Activated CD8-positive, alpha-beta memory T cell treated with anti-CD3 and anti-CD28 coated beads, Interleukin-2, amount 10 ng/mL, durations not matched to agents 7 days and 5 days (primary cell): ENCODE measurements around the gene BUD13. TPM values are rescaled to one million over a fixed set of nuclear protein-coding genes. Genes with fewer than 3 reads are reported as not detected.

ENCODE experiments used
- ATAC-seq: fragments of 150-1000 bp; cut with Tn5 transposase; one replicate; pipeline ENCODE4 v1.10.0; 2021; ENCODE audit warnings: moderate library complexity
- CTCF ChIA-PET: fragments of 350-600 bp; sonication (Branson Sonifier 250); formaldehyde crosslinking; loops from one replicate; lab custom pipeline; 2021; ENCODE audit warnings: antibody characterized with exemption; lab: Charles Lee
- DNase-seq: peaks from one replicate; pipeline ENCODE4 v3.0.0-alpha.2; 2020
- H3K27ac Mint-ChIP-seq: one replicate; pipeline ENCODE4 v1.8.0; 2021; ENCODE audit warnings: mild to moderate bottlenecking, mixed read lengths
- H3K27me3 Mint-ChIP-seq: one replicate; pipeline ENCODE4 v1.8.0; 2021; ENCODE audit warnings: mixed read lengths
- H3K36me3 Mint-ChIP-seq: one replicate; pipeline ENCODE4 v1.8.0; 2021; ENCODE audit warnings: mild to moderate bottlenecking, mixed read lengths
- H3K4me1 Mint-ChIP-seq: one replicate; pipeline ENCODE4 v1.8.0; 2021; ENCODE audit warnings: mixed read lengths
- H3K4me3 Mint-ChIP-seq: one replicate; pipeline ENCODE4 v1.8.0; 2021; ENCODE audit warnings: mild to moderate bottlenecking, moderate library complexity, mixed read lengths
- H3K9me3 Mint-ChIP-seq: one replicate; pipeline ENCODE4 v1.8.0; 2022; ENCODE audit warnings: low read depth, mixed read lengths
- total RNA-seq, 2 experiments: library from RNA; stranded (reverse); gene quantifications; one replicate each; pipeline ENCODE4 v1.2.3, GENCODE V29; 2021

BUD13 gene, protein sequence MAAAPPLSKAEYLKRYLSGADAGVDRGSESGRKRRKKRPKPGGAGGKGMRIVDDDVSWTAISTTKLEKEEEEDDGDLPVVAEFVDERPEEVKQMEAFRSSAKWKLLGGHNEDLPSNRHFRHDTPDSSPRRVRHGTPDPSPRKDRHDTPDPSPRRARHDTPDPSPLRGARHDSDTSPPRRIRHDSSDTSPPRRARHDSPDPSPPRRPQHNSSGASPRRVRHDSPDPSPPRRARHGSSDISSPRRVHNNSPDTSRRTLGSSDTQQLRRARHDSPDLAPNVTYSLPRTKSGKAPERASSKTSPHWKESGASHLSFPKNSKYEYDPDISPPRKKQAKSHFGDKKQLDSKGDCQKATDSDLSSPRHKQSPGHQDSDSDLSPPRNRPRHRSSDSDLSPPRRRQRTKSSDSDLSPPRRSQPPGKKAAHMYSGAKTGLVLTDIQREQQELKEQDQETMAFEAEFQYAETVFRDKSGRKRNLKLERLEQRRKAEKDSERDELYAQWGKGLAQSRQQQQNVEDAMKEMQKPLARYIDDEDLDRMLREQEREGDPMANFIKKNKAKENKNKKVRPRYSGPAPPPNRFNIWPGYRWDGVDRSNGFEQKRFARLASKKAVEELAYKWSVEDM
- 10 to 100 TPM; 35.2 to 40.2 TPM for total RNA-seq

GRCh38 chr11:116772443-116773202, at the start of gene BUD13:
BUD13 (minus strand) TSS chr11:116772987; CDS start chr11:116772964, 23 bp downstream.
- Mint-ChIP-seq H3K27ac (peak within 1 kb of the TSS; percentile 93), H3K4me3 (peak within 1 kb of the TSS; percentile 90), H3K4me1 (peaks cover 56% of the 10 kb centered on the region), H3K9me3 (no peaks in the 10 kb centered on the region), H3K36me3 (peaks cover 36% of the 10 kb centered on the region), H3K27me3 (no peaks in the 10 kb centered on the region)
- ATAC-seq (peak; percentile 92), DNase-seq (peak; percentile 95)
- CTCF ChIA-PET = interaction anchor here (0.6 to 6.0 kb wide), 6 partner anchors 16 to 360 kb away, joined by 3 to 59 read pairs (median 4); partner anchors contain the start of genes APOA5, SIK3 and ZPR1

GRCh38 chr11:116822575-116822974, 49.8 kb upstream of the BUD13 start:
- CTCF ChIA-PET = interaction anchor here (1.3 to 3.4 kb wide), 3 partner anchors 10 to 90 kb away, joined by 3 to 11 read pairs (median 5); partner anchors contain the start of gene APOA5
- Mint-ChIP-seq H3K27ac (no peak overlapping the region), H3K4me1 (no peaks in the 10 kb centered on the region), H3K36me3 (no peaks in the 10 kb centered on the region), H3K9me3 (no peaks in the 10 kb centered on the region), H3K27me3 (no peaks in the 10 kb centered on the region), H3K4me3 (no peak overlapping the region)
- ATAC-seq (no peak), DNase-seq (no peak)

- ATAC-seq (no peak), DNase-seq (no peak)
- Mint-ChIP-seq H3K9me3 (no peaks in the 10 kb centered on the region), H3K4me1 (no peaks in the 10 kb centered on the region), H3K27ac (no peak overlapping the region), H3K27me3 (no peaks in the 10 kb centered on the region), H3K4me3 (no peak overlapping the region), H3K36me3 (no peaks in the 10 kb centered on the region)
- CTCF ChIA-PET = interaction anchor here (1.1 to 3.4 kb wide), 3 partner anchors 12 to 88 kb away, joined by 3 to 11 read pairs (median 5); partner anchors contain the start of gene APOA5
Observed at GRCh38 chr11:116821050-116821918, 48.5 kb upstream of the BUD13 start.

DNA sequence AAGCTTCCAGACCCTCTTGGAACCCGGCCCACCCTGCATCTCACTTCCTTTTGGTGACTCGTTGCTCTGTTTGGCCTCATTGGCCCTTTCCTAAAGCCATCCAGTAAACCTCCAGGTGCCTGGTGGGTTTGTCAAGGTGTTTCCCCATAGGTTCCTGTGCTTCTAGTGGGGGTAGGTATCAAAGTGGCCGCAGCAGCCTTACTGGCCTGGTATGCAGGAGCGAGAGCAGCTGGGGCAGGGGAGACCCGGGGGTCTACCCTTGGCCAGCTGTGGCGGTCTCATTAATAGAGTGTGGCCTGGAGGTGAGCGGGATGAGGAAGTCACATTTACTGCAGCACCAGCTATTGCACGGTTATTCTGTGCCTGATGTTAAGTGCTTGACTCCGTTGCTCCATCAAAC, 46.3 kb upstream of the BUD13 start:
- no peaks in the 10 kb centered on the region for H3K36me3 Mint-ChIP-seq
- CTCF ChIA-PET = no interaction called here
- no peak overlapping the region for H3K4me3 Mint-ChIP-seq
- no peak for ATAC-seq
- H3K4me1 Mint-ChIP-seq = no peaks in the 10 kb centered on the region
- H3K27me3 Mint-ChIP-seq = no peaks in the 10 kb centered on the region
- H3K27ac Mint-ChIP-seq = no peak overlapping the region
- no peaks in the 10 kb centered on the region for H3K9me3 Mint-ChIP-seq
- DNase-seq = no peak

DNA sequence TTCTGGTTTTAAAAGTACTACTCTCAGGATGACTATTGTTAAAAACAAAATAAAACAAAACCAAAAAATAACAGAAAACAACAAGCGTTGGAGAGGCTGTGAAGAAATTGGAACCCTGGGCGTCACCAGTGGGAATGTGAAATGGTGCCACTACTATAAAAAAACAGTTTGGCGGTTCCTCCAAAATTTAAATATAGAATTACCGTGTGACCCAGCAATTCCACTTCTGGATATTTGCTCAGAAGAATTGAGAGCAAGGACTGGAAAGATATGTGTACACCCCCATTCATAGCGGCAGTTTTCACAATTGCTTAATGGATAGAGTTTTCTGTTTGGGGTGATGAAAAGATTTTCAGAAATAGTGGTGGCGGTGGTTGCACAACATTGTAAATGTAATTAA, 41.7 kb upstream of the BUD13 start:
- H3K4me3 Mint-ChIP-seq = no peak overlapping the region
- H3K4me1 Mint-ChIP-seq = no peaks in the 10 kb centered on the region
- ATAC-seq (no peak), DNase-seq (no peak)
- H3K27ac Mint-ChIP-seq = no peak overlapping the region
- no peaks in the 10 kb centered on the region for H3K27me3 Mint-ChIP-seq
- H3K36me3 Mint-ChIP-seq = no peaks in the 10 kb centered on the region
- CTCF ChIA-PET = no interaction called here
- H3K9me3 Mint-ChIP-seq = no peaks in the 10 kb centered on the region

- H3K9me3 Mint-ChIP-seq = no peaks in the 10 kb centered on the region
- CTCF ChIA-PET = interaction anchor here (1.0 to 2.1 kb wide), 5 partner anchors 9 to 23 kb away, joined by 3 to 10 read pairs (median 5); partner anchors contain the start of gene APOA5
- no peak overlapping the region for H3K27ac Mint-ChIP-seq
- DNase-seq (peak; percentile 36), ATAC-seq (no peak)
- no peaks in the 10 kb centered on the region for H3K36me3 Mint-ChIP-seq
- no peaks in the 10 kb centered on the region for H3K27me3 Mint-ChIP-seq
- H3K4me1 Mint-ChIP-seq = no peaks in the 10 kb centered on the region
- H3K4me3 Mint-ChIP-seq = no peak overlapping the region
Observed at GRCh38 chr11:116813781-116814471, 41.1 kb upstream of the BUD13 start.

DNA sequence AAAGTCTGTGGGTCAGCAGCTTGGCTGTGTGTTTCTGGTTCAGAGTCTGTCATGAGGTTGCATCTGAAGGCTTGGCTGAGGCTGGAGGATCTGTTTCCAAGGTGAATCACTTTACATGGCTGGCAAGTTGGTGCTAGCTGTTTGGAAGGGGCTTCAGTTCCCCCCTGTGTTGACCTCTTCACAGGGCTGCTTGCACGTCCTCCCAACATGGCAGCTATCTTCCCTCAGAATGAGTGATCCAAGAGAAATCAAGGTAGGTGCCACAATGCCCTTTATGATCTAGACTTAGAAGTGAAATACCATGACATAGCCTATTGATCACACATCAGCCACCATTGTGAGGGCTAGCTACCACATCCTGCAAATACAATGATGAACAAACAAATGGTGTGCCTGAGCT, 40.4 kb upstream of the BUD13 start:
- CTCF ChIA-PET = interaction anchor here (0.7 to 2.1 kb wide), 7 partner anchors 8 to 23 kb away, joined by 3 to 10 read pairs (median 3); partner anchors contain the start of genes APOA4 and APOA5
- no peak overlapping the region for H3K4me3 Mint-ChIP-seq
- H3K27me3 Mint-ChIP-seq = no peaks in the 10 kb centered on the region
- H3K4me1 Mint-ChIP-seq = no peaks in the 10 kb centered on the region
- H3K27ac Mint-ChIP-seq = no peak overlapping the region
- H3K36me3 Mint-ChIP-seq = no peaks in the 10 kb centered on the region
- no peak for ATAC-seq
- no peaks in the 10 kb centered on the region for H3K9me3 Mint-ChIP-seq
- no peak for DNase-seq

- ATAC-seq (no peak), DNase-seq (no peak)
- H3K27me3 Mint-ChIP-seq = no peaks in the 10 kb centered on the region
- no peak overlapping the region for H3K4me3 Mint-ChIP-seq
- H3K27ac Mint-ChIP-seq = no peak overlapping the region
- CTCF ChIA-PET = interaction anchor here (1.0 to 2.1 kb wide), 3 partner anchors 11 to 24 kb away, joined by 3 to 8 read pairs (median 5); partner anchors contain the start of gene APOA4
- H3K36me3 Mint-ChIP-seq = no peaks in the 10 kb centered on the region
- H3K4me1 Mint-ChIP-seq = no peaks in the 10 kb centered on the region
- no peaks in the 10 kb centered on the region for H3K9me3 Mint-ChIP-seq
Observed at GRCh38 chr11:116812109-116812508, 39.3 kb upstream of the BUD13 start.

DNA sequence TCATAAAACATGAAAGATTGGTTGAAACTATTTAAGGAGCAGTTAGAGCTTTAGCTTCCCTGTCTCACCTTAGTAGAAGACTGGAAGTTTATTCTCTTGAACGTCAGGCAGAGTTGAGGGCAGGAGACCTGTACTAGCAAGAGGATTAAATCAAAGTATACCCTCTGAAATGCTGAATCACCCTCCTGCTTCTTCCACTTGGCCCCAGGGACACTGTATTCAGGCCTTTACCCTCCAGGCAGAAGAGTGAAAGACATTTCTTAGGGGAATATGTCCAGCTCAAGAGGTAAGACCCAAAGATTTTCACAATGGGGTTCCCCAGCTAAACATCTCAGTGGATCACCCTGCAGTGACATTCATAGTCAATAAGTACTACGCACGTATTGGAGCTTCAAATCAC, 38.4 kb upstream of the BUD13 start:
- no peaks in the 10 kb centered on the region for H3K9me3 Mint-ChIP-seq
- H3K27ac Mint-ChIP-seq = no peak overlapping the region
- H3K27me3 Mint-ChIP-seq = no peaks in the 10 kb centered on the region
- no peaks in the 10 kb centered on the region for H3K4me1 Mint-ChIP-seq
- no peak overlapping the region for H3K4me3 Mint-ChIP-seq
- ATAC-seq (no peak), DNase-seq (no peak)
- CTCF ChIA-PET = interaction anchor here (1.0 kb wide), 1 partner anchor 24 kb away, joined by 4 read pairs; no protein-coding TSS in a partner anchor
- no peaks in the 10 kb centered on the region for H3K36me3 Mint-ChIP-seq

GRCh38 chr11:116808262-116809175, 35.7 kb upstream of the BUD13 start:
- Mint-ChIP-seq H3K36me3 (no peaks in the 10 kb centered on the region), H3K27ac (no peak overlapping the region), H3K4me1 (no peaks in the 10 kb centered on the region), H3K9me3 (no peaks in the 10 kb centered on the region), H3K27me3 (peaks cover 3% of the 10 kb centered on the region), H3K4me3 (no peak overlapping the region)
- CTCF ChIA-PET = interaction anchor here (1.0 kb wide), 1 partner anchor 27 kb away, joined by 3 read pairs; no protein-coding TSS in a partner anchor
- no peak for DNase-seq
- no peak for ATAC-seq

GRCh38 chr11:116807601-116808261, 34.9 kb upstream of the BUD13 start:
- peaks cover 4% of the 10 kb centered on the region for H3K27me3 Mint-ChIP-seq
- H3K27ac Mint-ChIP-seq = no peak overlapping the region

More at GRCh38 chr11:116807601-116808261, 34.9 kb upstream of the BUD13 start:
- H3K4me3 Mint-ChIP-seq = no peak overlapping the region
- H3K9me3 Mint-ChIP-seq = no peaks in the 10 kb centered on the region
- no peaks in the 10 kb centered on the region for H3K36me3 Mint-ChIP-seq
- ATAC-seq = no peak
- DNase-seq = no peak
- no peaks in the 10 kb centered on the region for H3K4me1 Mint-ChIP-seq
- CTCF ChIA-PET = no interaction called here
